HepG2 (cell line): ENCODE results near the gene EEF1E1. TPM values are rescaled to one million over a fixed set of nuclear protein-coding genes. Genes with fewer than 3 reads are reported as not detected.

Experiments used
- ELF3 ChIP-seq: IDR thresholded peaks from 2 replicates; pipeline ENCODE4 v1.6.1; 2016; ENCODE audit warnings: missing genetic modification reagents, missing compliant biosample characterization
- FIP1L1 ChIP-seq: fragments of 200-400 bp; formaldehyde crosslinking; IDR thresholded peaks from 2 replicates; pipeline ENCODE4 v1.6.1; 2018; ENCODE audit warnings: low read depth, mild to moderate bottlenecking, low read length, moderate library complexity, borderline replicate concordance; ENCODE audit not compliant: insufficient read depth
- JUNB ChIP-seq: sonication (generic); formaldehyde crosslinking; IDR thresholded peaks from 2 replicates; pipeline ENCODE4 v1.8.0; 2022; ENCODE audit warnings: missing genetic modification reagents, mild to moderate bottlenecking, borderline replicate concordance
- JUND ChIP-seq: sonication (generic); formaldehyde crosslinking; IDR thresholded peaks from 2 replicates; pipeline ENCODE4 v1.8.0; 2022; ENCODE audit warnings: mild to moderate bottlenecking, missing genetic modification reagents
- KMT2B ChIP-seq: IDR thresholded peaks from 2 replicates; pipeline ENCODE4 v1.6.1; 2016; ENCODE audit warnings: missing genetic modification reagents, missing compliant biosample characterization
- NCOA2 ChIP-seq: sonication (generic); formaldehyde crosslinking; IDR thresholded peaks from 2 replicates; pipeline ENCODE4 v1.8.0; 2022; ENCODE audit warnings: inconsistent platforms
- SALL1 ChIP-seq: sonication (generic); formaldehyde crosslinking; IDR thresholded peaks from 2 replicates; pipeline ENCODE4 v1.8.0; 2022; ENCODE audit warnings: mild to moderate bottlenecking, missing genetic modification reagents
- SAP130 ChIP-seq: IDR thresholded peaks from 2 replicates; pipeline ENCODE4 v1.6.1; 2016; ENCODE audit warnings: low read depth
- SCMH1 ChIP-seq: sonication (generic); formaldehyde crosslinking; IDR thresholded peaks from 2 replicates; pipeline ENCODE4 v1.9.0; 2021; ENCODE audit warnings: missing genetic modification reagents, mild to moderate bottlenecking, borderline replicate concordance
- SIN3A ChIP-seq: IDR thresholded peaks from 2 replicates; pipeline ENCODE4 v1.6.1; 2011; ENCODE audit warnings: low read depth, mild to moderate bottlenecking, control low read depth, low read length, borderline replicate concordance
- ZBTB38 ChIP-seq: sonication (generic); formaldehyde crosslinking; IDR thresholded peaks from 2 replicates; pipeline ENCODE4 v1.5.1; 2020; ENCODE audit warnings: mild to moderate bottlenecking, missing genetic modification reagents
- ZFP41 ChIP-seq: sonication (generic); formaldehyde crosslinking; IDR thresholded peaks from 2 replicates; pipeline ENCODE4 v1.4.0; 2020; ENCODE audit warnings: mild to moderate bottlenecking, missing genetic modification reagents, borderline replicate concordance
- ZNF205 ChIP-seq: IDR thresholded peaks from 2 replicates; pipeline ENCODE4 v1.6.1; 2018; ENCODE audit warnings: missing biosample characterization, missing genetic modification reagents
- ZNF703 ChIP-seq: sonication (generic); formaldehyde crosslinking; IDR thresholded peaks from 2 replicates; pipeline ENCODE4 v1.5.1; 2020; ENCODE audit warnings: missing genetic modification reagents, mild to moderate bottlenecking, moderate library complexity, borderline replicate concordance
- ZNF878 ChIP-seq: sonication (generic); formaldehyde crosslinking; IDR thresholded peaks from 2 replicates; pipeline ENCODE4 v1.8.1; 2023; ENCODE audit warnings: mild to moderate bottlenecking, missing genetic modification reagents, moderate library complexity
- ZSCAN9 ChIP-seq: IDR thresholded peaks from 2 replicates; pipeline ENCODE4 v1.6.1; 2016; ENCODE audit warnings: borderline replicate concordance
- polyA plus RNA-seq, 8 experiments: library from polyadenylated mRNA; depleted of rRNA in 3 of 8; stranded (reverse) in 7 of 8; unstranded in 1 of 8; fragments of >200 nt; fragmentation: Illumina TruSeq in 4 of 8; extraction: Trizol in 4 of 8; gene quantifications; 2 replicates each; pipeline versions ENCODE4 v1.2.1 to v1.2.3, GENCODE V29; 2011 to 2016; ENCODE audit warnings: low read depth in 4 of 8, missing spikeins in 1 of 8, mixed read lengths in 1 of 8; ENCODE audit not compliant: insufficient read depth in 1 of 8
- total RNA-seq, 5 experiments: library from RNA; depleted of rRNA; stranded (reverse); fragments of >200 nt; fragmentation: Illumina TruSeq; extraction: Trizol; gene quantifications; 2 replicates each; pipeline ENCODE4 v1.2.3, GENCODE V29; 2016; ENCODE audit warnings: low read depth in 1 of 5
- TF ChIP-seq, protein P1 (sequence below): sonication (generic); formaldehyde crosslinking; IDR thresholded peaks from 2 replicates; pipeline ENCODE4 v1.4.0; 2020; ENCODE audit warnings: missing genetic modification reagents
- TF ChIP-seq, protein P2 (sequence below): sonication (generic); formaldehyde crosslinking; IDR thresholded peaks from 2 replicates; pipeline ENCODE4 v1.4.0; 2020; ENCODE audit warnings: missing genetic modification reagents
- TF ChIP-seq, protein P3 (sequence below): sonication (generic); formaldehyde crosslinking; IDR thresholded peaks from 2 replicates; pipeline ENCODE4 v1.5.1; 2020; ENCODE audit warnings: mild to moderate bottlenecking, missing genetic modification reagents, borderline replicate concordance

The EEF1E1 gene
- total and polyA plus RNA-seq, 2 of the 13 experiments (the other 11 are each of a cell fraction or from before 2014, with no cell fraction given): 128 to 188 TPM

DNA sequence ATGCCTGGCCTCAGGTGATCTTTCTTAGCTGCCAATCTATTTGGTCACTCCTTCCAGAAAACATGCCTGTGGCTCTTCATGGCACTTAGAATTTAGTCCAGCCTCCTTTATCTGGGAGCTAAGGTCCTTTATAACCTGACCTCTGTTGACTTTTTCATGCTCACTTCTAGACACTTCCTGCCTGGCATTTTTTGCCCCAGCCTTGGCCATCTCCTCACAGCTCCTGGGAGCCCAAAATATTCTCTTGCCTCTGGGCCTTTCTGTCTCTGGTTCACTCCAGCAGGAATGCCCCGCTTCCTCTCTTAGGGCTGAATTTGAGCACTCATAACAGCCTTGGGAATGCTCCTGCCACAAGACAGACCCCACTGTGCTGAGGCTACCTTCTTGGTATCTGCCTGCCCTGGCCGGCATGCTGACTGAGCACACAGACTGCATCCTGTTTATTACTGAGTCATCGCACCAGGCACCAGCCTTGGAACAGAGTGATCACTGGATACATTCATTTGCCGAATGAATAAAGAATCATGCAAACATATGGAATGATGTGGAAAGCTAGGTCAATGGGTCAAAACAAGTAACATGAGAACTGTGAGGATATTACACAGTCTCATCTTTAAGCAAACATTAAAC, 5.8 kb upstream of the EEF1E1 start (continued):
- TF ChIP-seq NCOA2 (peak; percentile 31), SALL1 (CRISPR knock-in tag) (peak; percentile 95), ELF3 (CRISPR knock-in tag) (peak; percentile 33; the same call in 1 of the 2 replicates), KMT2B (CRISPR knock-in tag) (peak; percentile 54; the same call in 1 of the 2 replicates), ZNF703 (CRISPR knock-in tag) (no peak), ZNF878 (CRISPR knock-in tag) (peak; percentile 71; the same call in 1 of the 2 replicates), JUNB (CRISPR knock-in tag) (peak; percentile 65; the same call in 1 of the 2 replicates), FIP1L1 (no peak), JUND (CRISPR knock-in tag) (peak; percentile 71; the same call in 1 of the 2 replicates), SCMH1 (no peak), ZNF205 (CRISPR knock-in tag) (peak; percentile 60; the same call in 1 of the 2 replicates), ZSCAN9 (CRISPR knock-in tag) (peak; percentile 71; the same call in 1 of the 2 replicates), ZFP41 (CRISPR knock-in tag) (no peak), SIN3A (0 out of 2 replicates have a peak, but pooled peaks have one; percentile 29), ZBTB38 (CRISPR knock-in tag) (peak; percentile 69), SAP130 (CRISPR knock-in tag) (peak; percentile 75)
- TF ChIP-seq, protein P1, sequence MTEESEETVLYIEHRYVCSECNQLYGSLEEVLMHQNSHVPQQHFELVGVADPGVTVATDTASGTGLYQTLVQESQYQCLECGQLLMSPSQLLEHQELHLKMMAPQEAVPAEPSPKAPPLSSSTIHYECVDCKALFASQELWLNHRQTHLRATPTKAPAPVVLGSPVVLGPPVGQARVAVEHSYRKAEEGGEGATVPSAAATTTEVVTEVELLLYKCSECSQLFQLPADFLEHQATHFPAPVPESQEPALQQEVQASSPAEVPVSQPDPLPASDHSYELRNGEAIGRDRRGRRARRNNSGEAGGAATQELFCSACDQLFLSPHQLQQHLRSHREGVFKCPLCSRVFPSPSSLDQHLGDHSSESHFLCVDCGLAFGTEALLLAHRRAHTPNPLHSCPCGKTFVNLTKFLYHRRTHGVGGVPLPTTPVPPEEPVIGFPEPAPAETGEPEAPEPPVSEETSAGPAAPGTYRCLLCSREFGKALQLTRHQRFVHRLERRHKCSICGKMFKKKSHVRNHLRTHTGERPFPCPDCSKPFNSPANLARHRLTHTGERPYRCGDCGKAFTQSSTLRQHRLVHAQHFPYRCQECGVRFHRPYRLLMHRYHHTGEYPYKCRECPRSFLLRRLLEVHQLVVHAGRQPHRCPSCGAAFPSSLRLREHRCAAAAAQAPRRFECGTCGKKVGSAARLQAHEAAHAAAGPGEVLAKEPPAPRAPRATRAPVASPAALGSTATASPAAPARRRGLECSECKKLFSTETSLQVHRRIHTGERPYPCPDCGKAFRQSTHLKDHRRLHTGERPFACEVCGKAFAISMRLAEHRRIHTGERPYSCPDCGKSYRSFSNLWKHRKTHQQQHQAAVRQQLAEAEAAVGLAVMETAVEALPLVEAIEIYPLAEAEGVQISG (CRISPR knock-in tag): no peak
- TF ChIP-seq, protein P2, sequence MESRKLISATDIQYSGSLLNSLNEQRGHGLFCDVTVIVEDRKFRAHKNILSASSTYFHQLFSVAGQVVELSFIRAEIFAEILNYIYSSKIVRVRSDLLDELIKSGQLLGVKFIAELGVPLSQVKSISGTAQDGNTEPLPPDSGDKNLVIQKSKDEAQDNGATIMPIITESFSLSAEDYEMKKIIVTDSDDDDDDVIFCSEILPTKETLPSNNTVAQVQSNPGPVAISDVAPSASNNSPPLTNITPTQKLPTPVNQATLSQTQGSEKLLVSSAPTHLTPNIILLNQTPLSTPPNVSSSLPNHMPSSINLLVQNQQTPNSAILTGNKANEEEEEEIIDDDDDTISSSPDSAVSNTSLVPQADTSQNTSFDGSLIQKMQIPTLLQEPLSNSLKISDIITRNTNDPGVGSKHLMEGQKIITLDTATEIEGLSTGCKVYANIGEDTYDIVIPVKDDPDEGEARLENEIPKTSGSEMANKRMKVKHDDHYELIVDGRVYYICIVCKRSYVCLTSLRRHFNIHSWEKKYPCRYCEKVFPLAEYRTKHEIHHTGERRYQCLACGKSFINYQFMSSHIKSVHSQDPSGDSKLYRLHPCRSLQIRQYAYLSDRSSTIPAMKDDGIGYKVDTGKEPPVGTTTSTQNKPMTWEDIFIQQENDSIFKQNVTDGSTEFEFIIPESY: peak; percentile 85
- TF ChIP-seq, protein P3, sequence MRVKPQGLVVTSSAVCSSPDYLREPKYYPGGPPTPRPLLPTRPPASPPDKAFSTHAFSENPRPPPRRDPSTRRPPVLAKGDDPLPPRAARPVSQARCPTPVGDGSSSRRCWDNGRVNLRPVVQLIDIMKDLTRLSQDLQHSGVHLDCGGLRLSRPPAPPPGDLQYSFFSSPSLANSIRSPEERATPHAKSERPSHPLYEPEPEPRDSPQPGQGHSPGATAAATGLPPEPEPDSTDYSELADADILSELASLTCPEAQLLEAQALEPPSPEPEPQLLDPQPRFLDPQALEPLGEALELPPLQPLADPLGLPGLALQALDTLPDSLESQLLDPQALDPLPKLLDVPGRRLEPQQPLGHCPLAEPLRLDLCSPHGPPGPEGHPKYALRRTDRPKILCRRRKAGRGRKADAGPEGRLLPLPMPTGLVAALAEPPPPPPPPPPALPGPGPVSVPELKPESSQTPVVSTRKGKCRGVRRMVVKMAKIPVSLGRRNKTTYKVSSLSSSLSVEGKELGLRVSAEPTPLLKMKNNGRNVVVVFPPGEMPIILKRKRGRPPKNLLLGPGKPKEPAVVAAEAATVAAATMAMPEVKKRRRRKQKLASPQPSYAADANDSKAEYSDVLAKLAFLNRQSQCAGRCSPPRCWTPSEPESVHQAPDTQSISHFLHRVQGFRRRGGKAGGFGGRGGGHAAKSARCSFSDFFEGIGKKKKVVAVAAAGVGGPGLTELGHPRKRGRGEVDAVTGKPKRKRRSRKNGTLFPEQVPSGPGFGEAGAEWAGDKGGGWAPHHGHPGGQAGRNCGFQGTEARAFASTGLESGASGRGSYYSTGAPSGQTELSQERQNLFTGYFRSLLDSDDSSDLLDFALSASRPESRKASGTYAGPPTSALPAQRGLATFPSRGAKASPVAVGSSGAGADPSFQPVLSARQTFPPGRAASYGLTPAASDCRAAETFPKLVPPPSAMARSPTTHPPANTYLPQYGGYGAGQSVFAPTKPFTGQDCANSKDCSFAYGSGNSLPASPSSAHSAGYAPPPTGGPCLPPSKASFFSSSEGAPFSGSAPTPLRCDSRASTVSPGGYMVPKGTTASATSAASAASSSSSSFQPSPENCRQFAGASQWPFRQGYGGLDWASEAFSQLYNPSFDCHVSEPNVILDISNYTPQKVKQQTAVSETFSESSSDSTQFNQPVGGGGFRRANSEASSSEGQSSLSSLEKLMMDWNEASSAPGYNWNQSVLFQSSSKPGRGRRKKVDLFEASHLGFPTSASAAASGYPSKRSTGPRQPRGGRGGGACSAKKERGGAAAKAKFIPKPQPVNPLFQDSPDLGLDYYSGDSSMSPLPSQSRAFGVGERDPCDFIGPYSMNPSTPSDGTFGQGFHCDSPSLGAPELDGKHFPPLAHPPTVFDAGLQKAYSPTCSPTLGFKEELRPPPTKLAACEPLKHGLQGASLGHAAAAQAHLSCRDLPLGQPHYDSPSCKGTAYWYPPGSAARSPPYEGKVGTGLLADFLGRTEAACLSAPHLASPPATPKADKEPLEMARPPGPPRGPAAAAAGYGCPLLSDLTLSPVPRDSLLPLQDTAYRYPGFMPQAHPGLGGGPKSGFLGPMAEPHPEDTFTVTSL: peak; percentile 56; the same call in 1 of the 2 replicates
